Measurements from ENCODE around the gene NCAN. TPM values are rescaled to one million over a fixed set of nuclear protein-coding genes. Genes with fewer than 3 reads are reported as not detected.
"Not testable (repeated sequence)": the region's sequence is repeated elsewhere in the genome, so short reads cannot be mapped to it uniquely, and the experiment has no call there.

The NCAN gene
- total RNA-seq = not detected

DNA sequence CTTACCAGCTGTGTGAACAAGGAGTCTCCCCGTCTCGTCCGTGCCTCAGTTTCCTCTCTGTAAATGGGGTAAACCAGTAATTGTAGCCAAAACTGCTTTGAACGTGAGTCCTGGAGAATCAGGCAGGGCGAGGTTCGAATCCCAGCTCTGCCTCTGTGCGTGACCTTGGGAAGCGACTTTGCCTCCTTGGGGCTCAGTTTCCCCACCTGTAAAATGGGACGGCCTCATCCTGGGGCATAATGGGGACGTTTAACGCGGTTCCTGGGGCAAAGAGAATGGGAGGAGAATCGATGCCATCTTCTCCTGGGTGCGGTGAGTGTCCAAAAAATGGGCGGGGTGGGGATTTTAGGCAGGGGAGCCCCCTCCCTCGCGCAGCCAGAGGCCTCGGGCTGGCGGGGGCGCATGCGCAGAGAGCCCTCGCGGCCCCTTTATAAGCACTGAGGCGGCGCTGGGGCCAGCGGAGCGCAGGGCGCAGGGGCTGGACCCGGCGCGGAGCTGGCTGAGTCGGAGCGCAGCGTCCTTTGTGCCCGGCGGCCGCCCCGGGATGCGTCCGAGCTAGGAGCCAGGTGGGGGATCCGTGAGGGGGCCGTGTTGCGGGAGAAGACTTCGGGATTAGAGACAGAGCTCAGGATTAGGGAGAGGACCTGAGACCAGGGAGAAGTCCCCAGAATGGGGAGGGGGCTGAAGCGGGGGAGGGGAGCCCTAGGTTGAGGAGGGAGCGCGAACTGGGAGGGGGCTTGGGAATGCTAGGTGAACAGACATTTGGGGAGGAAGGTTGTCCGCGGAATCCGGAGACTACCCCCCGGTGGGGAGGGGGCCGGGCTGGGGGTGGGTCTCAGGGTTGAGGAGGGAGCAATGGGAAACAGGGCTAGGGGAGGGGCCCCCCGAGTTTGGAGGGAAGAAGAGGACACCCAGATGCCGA, at the start of gene NCAN:
NCAN (plus strand) TSS at position 460 of the 922 bp plus-strand sequence. CDS start 4,996 bp downstream, outside the sequence.
- no peak for DNase-seq (ENCODE audit: low read depth in 2 of 3, low spot score in 2 of 3)

DNA sequence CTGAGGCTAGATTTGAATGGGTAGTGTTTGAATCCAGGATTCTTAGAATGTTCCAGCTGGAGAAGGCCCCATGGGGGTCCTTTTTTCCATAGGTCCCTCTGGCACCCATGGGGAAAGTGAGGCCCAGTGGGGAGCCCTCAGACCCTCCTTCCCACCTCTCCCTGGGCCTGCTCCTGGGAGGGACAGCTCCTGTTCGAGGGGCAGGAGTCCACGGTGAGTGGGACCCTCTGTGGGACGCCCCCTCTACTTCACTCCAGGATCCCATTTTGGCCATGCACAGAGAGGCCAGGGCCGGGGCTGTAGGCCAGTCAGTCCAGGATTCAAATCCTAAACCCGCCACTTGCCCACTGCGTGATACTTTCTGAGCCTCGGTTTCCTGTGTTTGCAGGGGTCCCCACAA, 49.3 kb upstream of the NCAN start:
- DNase-seq (ENCODE audit: low read depth in 2 of 3, low spot score in 2 of 3) = no peak

GRCh38 chr19:19165396-19165795, 46.4 kb upstream of the NCAN start:
- DNase-seq (ENCODE audit: low read depth in 2 of 3, low spot score in 2 of 3) = no peak

DNA sequence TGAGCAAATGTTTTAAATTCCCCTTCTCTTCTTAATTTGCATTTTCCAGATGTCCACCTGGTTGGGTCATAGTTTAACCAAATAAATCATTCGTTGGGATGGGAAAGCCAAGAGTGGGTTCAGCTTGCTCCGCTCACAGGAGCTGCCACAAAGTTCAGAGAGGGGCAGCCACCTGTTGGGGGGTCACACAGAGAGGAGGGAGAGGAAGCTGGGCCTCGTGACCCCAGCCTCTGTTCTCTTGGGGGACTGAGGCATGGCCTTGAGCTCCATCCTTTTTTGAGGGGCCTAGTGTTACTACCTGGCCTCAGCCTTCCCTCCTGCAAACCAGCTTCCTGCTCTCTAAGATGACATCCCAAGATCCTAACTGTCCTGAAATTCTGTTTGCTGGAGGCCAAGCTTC, 44.1 kb upstream of the NCAN start:
- no peak for DNase-seq (ENCODE audit: low read depth in 2 of 3, low spot score in 2 of 3)

DNA sequence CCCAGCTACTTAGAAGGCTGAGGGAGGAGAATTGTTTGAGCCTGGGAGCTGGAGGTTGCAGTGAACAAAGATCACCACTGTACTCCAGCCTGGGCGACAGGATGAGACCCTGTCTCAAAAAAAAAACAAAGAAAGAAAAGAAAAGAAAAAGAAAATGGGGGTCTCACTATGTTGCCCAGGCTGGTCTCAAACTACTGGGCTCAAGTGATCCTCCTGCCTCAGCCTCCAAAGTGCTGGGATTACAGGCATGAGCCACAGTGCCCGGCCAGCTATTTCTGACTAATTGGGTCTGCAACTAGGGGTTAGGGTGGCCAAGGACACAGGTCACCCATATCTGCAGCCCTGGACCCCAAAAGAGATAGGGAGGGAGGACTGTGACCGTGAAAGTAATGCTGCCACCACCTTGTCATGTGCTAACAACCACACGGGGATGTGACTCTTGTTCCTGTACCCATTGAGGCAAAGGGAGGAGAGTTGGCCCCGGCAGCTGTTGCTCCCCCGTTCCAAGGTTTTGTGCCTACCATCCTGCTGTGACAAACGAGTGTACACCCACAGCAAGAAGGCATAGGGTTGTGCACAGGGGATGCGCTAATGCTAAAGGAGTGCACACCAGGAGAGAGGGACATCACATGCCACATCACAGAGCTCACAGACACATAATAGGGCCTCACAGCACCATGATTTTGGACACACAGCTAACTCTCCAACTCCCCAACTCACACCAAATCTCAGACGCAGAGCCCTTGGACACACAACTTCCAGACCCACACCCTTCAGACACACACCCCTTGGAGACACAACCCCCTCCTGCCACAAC, 42.3 kb upstream of the NCAN start:
- no peak for DNase-seq (ENCODE audit: low read depth in 2 of 3, low spot score in 2 of 3)

DNA sequence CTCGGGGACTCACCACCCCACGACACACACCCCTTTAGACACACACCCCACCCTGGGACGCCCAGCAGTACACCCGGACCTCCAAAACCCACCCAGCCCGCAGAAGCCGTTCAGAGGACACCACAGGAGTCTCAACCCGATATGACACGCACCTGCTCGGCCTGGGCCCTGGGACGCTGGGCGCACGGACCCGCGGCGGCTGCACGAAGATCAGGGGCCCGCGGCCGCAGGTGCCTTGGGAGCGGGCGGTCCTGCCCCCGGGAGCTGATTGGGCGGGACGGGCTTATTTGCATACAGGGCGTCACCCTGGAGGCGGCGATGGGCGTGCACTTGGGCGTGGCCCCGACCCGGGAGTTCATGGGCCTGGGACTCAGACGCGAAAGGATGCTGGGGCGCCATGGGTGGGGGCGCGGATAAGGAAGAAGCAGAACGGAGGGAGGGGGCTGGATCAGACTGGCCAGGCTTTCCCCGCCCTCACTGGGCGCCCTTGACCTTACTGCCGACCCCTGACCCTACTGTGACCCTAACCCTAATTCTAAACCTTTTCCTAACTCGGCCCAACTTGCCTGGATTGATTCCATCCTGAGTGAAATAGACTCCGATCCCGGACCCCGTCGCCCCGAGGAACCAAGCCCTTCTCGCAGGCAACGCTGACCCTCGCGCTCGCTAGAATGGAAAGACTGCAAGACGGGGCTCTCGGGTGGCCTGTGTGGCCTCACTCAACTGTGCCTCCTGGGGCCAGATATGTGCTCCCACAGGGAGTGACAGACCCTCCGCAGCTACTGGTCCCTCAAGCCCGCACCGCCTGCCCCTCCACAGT, 41.5 kb upstream of the NCAN start, which contains the start of gene MEF2B:
MEF2B (minus strand) TSS at position 211 of the 820 bp plus-strand sequence. CDS start 19,528 bp downstream, outside the sequence.
- peak in 2 of 3 donors; percentile 80 to 84 for DNase-seq (ENCODE audit: low read depth in 2 of 3, low spot score in 2 of 3)

- DNase-seq (ENCODE audit: low read depth in 2 of 3, low spot score in 2 of 3) = no peak
These were observed 40.7 kb upstream of the NCAN start for GRCh38 chr19:19170873-19171672.

GRCh38 chr19:19171821-19172532, 39.8 kb upstream of the NCAN start:
- no peak for DNase-seq (ENCODE audit: low read depth in 2 of 3, low spot score in 2 of 3)

- not testable (repeated sequence) for DNase-seq (ENCODE audit: low read depth in 2 of 3, low spot score in 2 of 3)
These were observed 38.5 kb upstream of the NCAN start for GRCh38 chr19:19173243-19173642.

DNA sequence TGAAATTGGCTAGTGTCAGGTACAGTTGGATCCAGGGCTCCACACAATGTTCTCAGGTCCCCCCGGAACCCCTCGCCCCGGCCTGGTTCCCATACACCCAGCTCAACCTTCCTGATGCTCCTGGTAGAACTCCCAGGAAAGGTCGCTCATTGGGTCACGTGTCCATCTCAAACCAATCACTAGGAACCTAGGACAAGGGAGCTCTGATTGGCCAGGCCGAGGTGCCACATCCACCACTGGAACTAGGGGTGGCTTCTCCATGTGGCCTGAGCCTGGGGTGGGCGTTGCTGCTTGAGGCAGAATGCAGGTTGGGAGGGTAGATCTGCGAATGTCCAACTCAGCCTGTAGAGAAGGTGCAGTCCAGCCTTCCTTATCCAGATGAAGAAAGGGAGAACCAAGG, 34.8 kb upstream of the NCAN start:
- no peak for DNase-seq (ENCODE audit: low read depth in 2 of 3, low spot score in 2 of 3)

- DNase-seq (ENCODE audit: low read depth in 2 of 3, low spot score in 2 of 3) = no peak
These were observed 32.0 kb upstream of the NCAN start for GRCh38 chr19:19179548-19180441.

DNA sequence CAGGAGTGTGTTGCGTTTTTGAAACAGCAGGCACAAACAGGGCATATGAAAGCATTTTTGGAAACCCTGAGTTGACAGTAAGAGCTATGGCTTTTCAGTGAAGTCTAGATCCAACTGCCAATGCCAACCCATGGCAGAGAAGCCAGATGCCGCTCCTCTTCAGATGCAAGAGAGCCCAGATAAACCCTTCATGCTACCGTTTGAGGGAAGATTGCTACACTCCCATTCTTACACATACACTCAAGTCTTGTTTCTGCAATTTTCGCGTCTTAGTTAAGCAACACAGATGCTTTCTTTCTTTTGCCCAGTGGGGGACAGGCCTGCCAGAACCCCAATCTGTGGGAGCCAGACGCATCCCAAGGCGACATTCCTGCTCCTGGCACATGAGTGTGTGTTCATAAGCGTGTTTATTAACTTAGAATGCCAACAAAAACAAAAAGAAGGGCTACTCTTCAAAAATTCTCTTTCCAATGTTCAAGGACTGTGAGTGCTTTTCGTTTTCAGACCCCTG, 30.2 kb upstream of the NCAN start:
- DNase-seq (ENCODE audit: low read depth in 2 of 3, low spot score in 2 of 3) = no peak

DNA sequence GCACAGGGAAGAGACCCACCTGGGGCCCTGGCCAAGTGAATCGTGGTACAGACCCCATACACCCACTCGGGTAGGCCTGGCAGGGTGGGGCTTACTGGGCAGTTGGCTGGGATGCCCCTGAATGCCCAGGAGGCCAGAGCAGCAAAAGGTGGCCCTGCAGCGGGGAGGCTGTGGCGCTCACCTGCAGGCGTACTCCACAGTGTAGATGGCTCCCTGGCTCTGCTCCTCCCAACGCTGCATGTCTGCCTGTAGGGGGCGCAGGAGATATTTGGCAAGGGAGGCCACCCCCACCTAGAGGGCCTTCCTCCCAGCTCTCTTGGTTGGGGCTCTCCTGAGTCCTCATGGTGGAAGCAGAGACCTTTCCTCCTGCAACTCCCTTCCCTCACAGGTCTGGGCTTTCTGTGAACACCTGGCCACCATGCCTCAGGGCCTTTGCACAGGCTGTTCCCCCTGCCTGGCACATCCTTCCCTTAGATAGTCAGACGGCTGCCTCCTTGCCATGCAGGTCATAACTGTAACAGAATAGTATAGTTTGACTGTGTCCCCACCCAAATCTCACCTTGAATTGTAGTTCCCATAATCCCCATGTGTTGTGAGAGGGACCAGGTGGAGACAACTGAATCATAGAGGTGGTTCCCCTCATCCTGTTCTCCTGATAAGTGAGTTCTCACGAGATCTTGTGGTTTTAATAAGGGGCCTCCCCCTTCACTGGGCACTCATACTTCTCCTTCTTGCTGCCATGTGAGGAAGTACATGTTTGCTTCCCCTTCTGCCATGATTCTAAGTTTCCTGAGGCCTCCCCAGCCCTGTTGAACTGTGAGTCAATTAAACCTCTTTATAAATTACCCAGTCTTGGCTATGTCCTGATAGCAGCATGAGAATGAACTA, 25.7 kb upstream of the NCAN start:
- peak in 1 of 3 donors; percentile 58 for DNase-seq (ENCODE audit: low read depth in 2 of 3, low spot score in 2 of 3)

- no peak for DNase-seq (ENCODE audit: low read depth in 2 of 3, low spot score in 2 of 3)
These were observed 25.0 kb upstream of the NCAN start for GRCh38 chr19:19186742-19187141.

- no peak for DNase-seq (ENCODE audit: low read depth in 2 of 3, low spot score in 2 of 3)
These were observed 20.0 kb upstream of the NCAN start for GRCh38 chr19:19191768-19192077.

- peak; percentile 98 to 100 (median 100) for DNase-seq (ENCODE audit: low read depth in 2 of 3, low spot score in 2 of 3)
These were observed 19.5 kb upstream of the NCAN start, which contains the start of the genes BORCS8 and RFXANK for GRCh38 chr19:19192078-19192882. BORCS8 (minus strand) TSS chr19:19192152; CDS start chr19:19192117, 35 bp downstream. RFXANK (plus strand) TSS chr19:19192258; CDS start chr19:19193947, 1,689 bp downstream.

Measured in hematopoietic multipotent progenitor cell (in vitro differentiated cells).